H1 (cell line): ENCODE data around the gene ITGAE. TPM values are rescaled to one million over a fixed set of nuclear protein-coding genes. Genes with fewer than 3 reads are reported as not detected.

ENCODE experiments used
- CTCF ChIA-PET: fragments of 300-600 bp; sonication (Branson Sonifier 250); formaldehyde crosslinking; loops from one replicate; lab custom pipeline; 2021; ENCODE audit not compliant: partially characterized antibody; lab: Charles Lee
- POLR2A ChIA-PET: fragments of 300-600 bp; sonication (Branson Sonifier 250); formaldehyde crosslinking; loops from one replicate; lab custom pipeline; 2021; ENCODE audit warnings: inconsistent platforms; ENCODE audit not compliant: partially characterized antibody; lab: Charles Lee
- DNase-seq, 2 experiments: peaks; one replicate each; pipeline versions ENCODE4 v3.0.0 to v3.0.0-alpha.2; 2010 to 2022; ENCODE audit warnings: low spot score in 2 of 2, low read depth in 1 of 2, mixed read lengths in 1 of 2
- FAIRE-seq: peaks from 2 replicates; lab custom pipeline; 2011; peaks lifted over from hg19 to GRCh38; lab: Jason Lieb, UNC
- H2AFZ ChIP-seq: 2 replicates; pipeline ENCODE4 v1.8.1; 2012; ENCODE audit warnings: low read length, inconsistent platforms
- H2AK5ac ChIP-seq: 2 replicates; pipeline ENCODE4 v1.6.1; 2013; ENCODE audit warnings: low read depth, low read length
- H2BK120ac ChIP-seq: replicated peaks from 2 replicates; pipeline ENCODE3; 2013; ENCODE audit warnings: low read depth, low read length, inconsistent platforms
- H2BK12ac ChIP-seq: 2 replicates; pipeline ENCODE4 v1.6.1; 2013; ENCODE audit warnings: low read depth, low read length
- H2BK15ac ChIP-seq: 2 replicates; pipeline ENCODE4 v1.6.1; 2013; ENCODE audit warnings: low read length
- H2BK20ac ChIP-seq: 2 replicates; pipeline ENCODE4 v1.6.1; 2013; ENCODE audit warnings: low read length
- H2BK5ac ChIP-seq: 2 replicates; pipeline ENCODE4 v1.6.1; 2013; ENCODE audit warnings: low read depth, low read length
- H3K14ac ChIP-seq: 2 replicates; pipeline ENCODE4 v1.6.1; 2013; ENCODE audit warnings: inconsistent platforms; ENCODE audit not compliant: insufficient read length
- H3K18ac ChIP-seq: 2 replicates; pipeline ENCODE4 v1.6.1; 2013; ENCODE audit warnings: low read length; ENCODE audit errors: extremely low read depth
- H3K23ac ChIP-seq: 2 replicates; pipeline ENCODE4 v1.6.1; 2013; ENCODE audit warnings: inconsistent platforms; ENCODE audit not compliant: insufficient read length
- H3K23me2 ChIP-seq: 2 replicates; pipeline ENCODE4 v1.6.1; 2013; ENCODE audit warnings: low read depth, low read length
- H3K27ac ChIP-seq: 2 replicates; pipeline ENCODE4 v1.6.1; 2011; ENCODE audit warnings: low read depth, low read length, inconsistent platforms
- H3K27me3 ChIP-seq, 4 experiments: replicated peaks in 1 of 4; 1 replicate in 1 of 4; 2 replicates in 3 of 4; pipeline versions ENCODE4 v1.6.1 to v1.8.1; 2011 to 2013; ENCODE audit warnings: low read length in 3 of 4, mild to moderate bottlenecking in 3 of 4, inconsistent platforms in 2 of 4, mixed read lengths in 2 of 4, moderate library complexity in 1 of 4; ENCODE audit not compliant: control insufficient read depth in 3 of 4, insufficient read depth in 3 of 4; ENCODE audit errors: extremely low read depth in 1 of 4
- H3K36me3 ChIP-seq, 4 experiments: 2 replicates each; pipeline versions ENCODE4 v1.6.1 to v1.8.1; 2011 to 2013; ENCODE audit warnings: mild to moderate bottlenecking in 4 of 4, low read length in 3 of 4, moderate library complexity in 2 of 4, control low read depth in 1 of 4, inconsistent platforms in 1 of 4; ENCODE audit not compliant: insufficient read depth in 4 of 4, control insufficient read depth in 2 of 4
- H3K4ac ChIP-seq: replicated peaks from 2 replicates; pipeline ENCODE3; 2013; ENCODE audit warnings: low read length, low read depth, mixed read lengths, inconsistent platforms; ENCODE audit not compliant: insufficient read length
- H3K4me1 ChIP-seq, 4 experiments: replicated peaks in 1 of 4; 1 replicate in 1 of 4; 2 replicates in 3 of 4; pipeline versions ENCODE4 v1.6.1 to v1.8.1; 2011 to 2013; ENCODE audit warnings: low read length in 3 of 4, inconsistent platforms in 2 of 4, mixed read lengths in 1 of 4; ENCODE audit not compliant: insufficient read depth in 4 of 4, control insufficient read depth in 3 of 4
- H3K4me2 ChIP-seq, 2 experiments: 2 replicates each; pipeline versions ENCODE4 v1.6.1 to v1.8.1; 2011 to 2013; ENCODE audit warnings: low read depth in 2 of 2, low read length in 2 of 2, control low read depth in 1 of 2, inconsistent platforms in 1 of 2, mild to moderate bottlenecking in 1 of 2; ENCODE audit not compliant: insufficient read depth in 1 of 2
- H3K4me3 ChIP-seq, 4 experiments: fragments of 200-600, 300-600 bp in 1 of 4; sonication (generic), shearing (Covaris generic), sonication (Bioruptor Twin) in 1 of 4; 2 replicates each; pipeline versions ENCODE4 v1.5.1 to v1.8.1; 2011 to 2016; ENCODE audit warnings: low read length in 4 of 4, low read depth in 3 of 4, control low read depth in 2 of 4, inconsistent platforms in 2 of 4, mild to moderate bottlenecking in 2 of 4, mixed read lengths in 1 of 4, moderate library complexity in 1 of 4; ENCODE audit not compliant: insufficient read depth in 2 of 4; ENCODE audit errors: extremely low read depth in 1 of 4
- H3K56ac ChIP-seq: replicated peaks from 2 replicates; pipeline ENCODE3; 2013; ENCODE audit warnings: low read depth, mild to moderate bottlenecking, mixed read lengths, low read length, inconsistent platforms; ENCODE audit not compliant: insufficient read length
- H3K79me1 ChIP-seq: 2 replicates; pipeline ENCODE4 v1.6.1; 2013; ENCODE audit warnings: low read depth, low read length, control low read depth
- H3K79me2 ChIP-seq, 2 experiments: 2 replicates each; pipeline versions ENCODE4 v1.6.1 to v1.8.1; 2012 to 2013; ENCODE audit warnings: low read length in 2 of 2, mild to moderate bottlenecking in 2 of 2, inconsistent platforms in 1 of 2; ENCODE audit not compliant: insufficient read depth in 2 of 2, control insufficient read depth in 1 of 2
- H3K9ac ChIP-seq, 4 experiments: replicated peaks in 1 of 4; 1 replicate in 1 of 4; 2 replicates in 3 of 4; pipeline versions ENCODE4 v1.6.1 to v1.8.1; 2011 to 2013; ENCODE audit warnings: low read depth in 3 of 4, low read length in 3 of 4, control low read depth in 2 of 4, mild to moderate bottlenecking in 2 of 4, moderate library complexity in 2 of 4, inconsistent platforms in 1 of 4; ENCODE audit errors: extremely low read depth in 1 of 4
- H3K9me3 ChIP-seq, 2 experiments: 2 replicates each; pipeline versions ENCODE4 v1.6.1 to v1.8.1; 2012 to 2013; ENCODE audit warnings: mild to moderate bottlenecking in 2 of 2, moderate library complexity in 2 of 2, control low read depth in 1 of 2, inconsistent platforms in 1 of 2, low read depth in 1 of 2, low read length in 1 of 2, mixed read lengths in 1 of 2; ENCODE audit not compliant: insufficient read depth in 2 of 2
- H4K20me1 ChIP-seq, 2 experiments: replicated peaks in 1 of 2; 2 replicates each; pipeline versions ENCODE3 to v1.8.1; 2011 to 2013; ENCODE audit warnings: inconsistent platforms in 2 of 2, low read length in 2 of 2, mild to moderate bottlenecking in 1 of 2; ENCODE audit not compliant: insufficient read depth in 2 of 2, control insufficient read depth in 1 of 2
- H4K5ac ChIP-seq: 2 replicates; pipeline ENCODE4 v1.6.1; 2013; ENCODE audit warnings: low read length, low read depth, mixed read lengths, inconsistent platforms; ENCODE audit not compliant: insufficient read length
- H4K8ac ChIP-seq: 2 replicates; pipeline ENCODE4 v1.8.0; 2013; ENCODE audit warnings: mild to moderate bottlenecking, moderate library complexity, low read length, inconsistent platforms; ENCODE audit not compliant: insufficient read depth; ENCODE audit errors: extremely low read depth
- H4K91ac ChIP-seq: replicated peaks from 2 replicates; pipeline ENCODE3; 2013; ENCODE audit warnings: low read length, mixed read lengths, inconsistent platforms; ENCODE audit not compliant: insufficient read length
- CTCF ChIP-seq, 3 experiments: IDR thresholded peaks; 1 replicate in 2 of 3; 2 replicates in 1 of 3; pipeline versions ENCODE4 v1.5.1 to v1.6.1; 2011; ENCODE audit warnings: low read length in 3 of 3, mild to moderate bottlenecking in 3 of 3, inconsistent platforms in 2 of 3, low read depth in 1 of 3, moderate library complexity in 1 of 3; ENCODE audit not compliant: insufficient read depth in 1 of 3; ENCODE audit errors: control extremely low read depth in 1 of 3
- JUN ChIP-seq: IDR thresholded peaks from 2 replicates; pipeline ENCODE4 v1.6.1; 2011; ENCODE audit warnings: low read depth, mild to moderate bottlenecking, improper control_type of control experiment, low read length
- WGBS, 2 experiments: shearing (Covaris generic) in 1 of 2; methylation state at CpG; one replicate each; pipeline versions ENCODE4 v1.1.6 to v1.1.7; 2013 to 2015; ENCODE audit warnings: low lambda C conversion rate in 2 of 2, mixed read lengths in 2 of 2, inconsistent platforms in 1 of 2, low coverage in 1 of 2, missing lambda C conversion rate in 1 of 2; ENCODE audit not compliant: insufficient replicate concordance in 2 of 2, insufficient coverage in 1 of 2, insufficient read length in 1 of 2; ENCODE audit errors: extremely low coverage in 1 of 2, missing lambda C conversion rate in 1 of 2; 5-methylcytosine and 5-hydroxymethylcytosine counted together
- polyA plus RNA-seq, 7 experiments: library from polyadenylated mRNA; depleted of rRNA in 3 of 7; stranded (reverse) in 5 of 7; unstranded in 2 of 7; fragments of >200 nt in 5 of 7; fragments of 200-250 nt in 2 of 7; gene quantifications; 1 replicate in 5 of 7; 2 replicates in 1 of 7; 4 replicates in 1 of 7; pipeline versions ENCODE4 v1.2.1 to v1.2.3, GENCODE V29; 2011 to 2013; ENCODE audit warnings: missing spikeins in 2 of 7, mixed read lengths in 2 of 7
- total RNA-seq: library from RNA; stranded (reverse); fragmentation: NEBNext Ultra II Directional; extraction: Animal tissue kit (Norgen Biotek cat#: 25700); gene quantifications from 2 replicates; pipeline ENCODE4 v1.2.1, GENCODE V29; 2021

The ITGAE gene
- total and polyA plus RNA-seq, 2 of the 8 experiments (the other 6 are each of a cell fraction or from before 2014, with no cell fraction given): 23.2 to 43.1 TPM

- TF ChIP-seq JUN: no peak
- TF ChIP-seq CTCF (IDR thresholded peaks at IDR 0.05; ENCODE audit: control extremely low read depth in 1 of 3, insufficient read depth in 1 of 3, low read depth in 1 of 3, low read length in 3 of 3): no peak
- Histone ChIP-seq H3K4me3 (no peak overlapping the region), H3K9me3 (no peaks in the 10 kb centered on the region), H4K91ac (no peak overlapping the region), H3K27me3 (no peaks in the 10 kb centered on the region), H2BK12ac (no peak overlapping the region), H3K56ac (no peak overlapping the region), H3K18ac (no peak overlapping the region), H3K23ac (no peak overlapping the region), H2BK5ac (no peak overlapping the region), H2AFZ (no peak overlapping the region), H2BK20ac (no peak overlapping the region), H4K8ac (no peak overlapping the region), H4K5ac (no peak overlapping the region), H2AK5ac (no peak overlapping the region), H3K4me2 (peak overlapping the region in 1 of 2 experiments; percentile 19; a peak in 1 of 4 replicates), H3K27ac (no peak overlapping the region), H3K4me1 (peaks cover 2 to 5% (median 3%) of the 10 kb centered on the region in 4 experiments; a peak in 5 of 7 replicates), H3K9ac (no peak overlapping the region), H3K23me2 (no peaks in the 10 kb centered on the region), H2BK120ac (no peak overlapping the region), H3K79me1 (no peaks in the 10 kb centered on the region; the same call in 1 of the 2 replicates), H4K20me1 (no peaks in the 10 kb centered on the region), H3K14ac (no peak overlapping the region), H3K36me3 (no peaks in the 10 kb centered on the region), H3K4ac (no peak overlapping the region), H3K79me2 (no peaks in the 10 kb centered on the region), H2BK15ac (no peak overlapping the region)
- POLR2A ChIA-PET: interaction anchor here (0.6 to 2.9 kb wide), 8 partner anchors 9 to 61 kb away, joined by 3 to 15 read pairs (median 4); partner anchors contain the start of genes HASPIN and ITGAE
- DNase-seq (no peak), FAIRE-seq (no peak)
- WGBS, 2 experiments: 87% methylated on average over 16 of the region's 16 CpGs; no CpG with 5 or more reads in 1 of the 2 experiments
- CTCF ChIA-PET: interaction anchor here (0.6 to 7.9 kb wide), 22 partner anchors 9 to 139 kb away, joined by 3 to 132 read pairs (median 5); partner anchors contain the start of genes HASPIN, ITGAE and NCBP3
Observed at GRCh38 chr17:3739422-3740124, 61.4 kb downstream of the ITGAE start.
